HG03039 (cell line): Measurements from ENCODE around the gene MEGF11.
A peak's percentile ranks its signal among the peaks of the same experiment; 100 is the strongest.
"Not testable (repeated sequence)": the region's sequence is repeated elsewhere in the genome, so short reads cannot be mapped to it uniquely, and the experiment has no call there.

Experiments
- ATAC-seq: cut with Tn5 transposase; IDR thresholded peaks from one replicate; pipeline ENCODE4 v1.9.1; 2021; ENCODE audit warnings: mild to moderate bottlenecking, moderate library complexity; ENCODE audit not compliant: unreplicated experiment

The MEGF11 gene

DNA sequence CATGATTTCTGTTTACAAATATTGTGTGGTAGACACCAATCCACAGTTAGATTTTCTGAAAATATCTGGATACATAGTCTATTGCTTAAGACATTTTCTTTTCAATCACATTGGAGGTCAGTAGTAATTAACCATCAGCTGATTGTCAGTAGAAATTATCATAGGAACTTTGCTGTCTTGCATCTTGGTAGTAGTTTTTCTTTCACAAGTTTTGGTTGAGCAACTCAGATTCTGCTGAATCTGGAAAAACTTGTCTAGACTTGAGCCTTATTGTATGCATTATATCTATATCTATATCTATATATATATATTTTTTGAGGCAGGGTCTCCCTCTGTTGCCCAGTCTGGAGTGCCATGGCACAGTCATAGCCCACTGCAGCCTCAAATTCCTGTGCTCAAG is 380.3 kb downstream of the MEGF11 start:
- ATAC-seq, result no peak

DNA sequence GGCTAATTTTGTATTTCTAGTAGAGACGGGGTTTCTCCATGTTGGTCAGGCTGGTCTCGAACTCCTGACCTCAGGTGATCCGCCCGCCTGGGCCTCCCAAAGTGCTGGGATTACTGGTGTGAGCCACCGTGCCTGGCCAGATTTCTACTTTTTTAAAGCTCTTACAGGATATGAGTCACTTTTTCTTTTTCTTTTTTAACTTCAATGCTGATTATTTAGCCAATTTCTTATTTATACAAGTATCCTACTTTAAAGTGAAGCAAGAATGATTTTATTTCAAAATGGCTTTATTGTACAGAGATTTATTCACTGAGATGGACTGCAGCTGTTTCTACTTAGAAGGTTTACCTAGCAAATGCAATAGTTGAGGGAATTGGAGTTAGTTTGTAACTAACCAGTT is 381.0 kb downstream of the MEGF11 start:
- not testable (repeated sequence) for ATAC-seq

DNA sequence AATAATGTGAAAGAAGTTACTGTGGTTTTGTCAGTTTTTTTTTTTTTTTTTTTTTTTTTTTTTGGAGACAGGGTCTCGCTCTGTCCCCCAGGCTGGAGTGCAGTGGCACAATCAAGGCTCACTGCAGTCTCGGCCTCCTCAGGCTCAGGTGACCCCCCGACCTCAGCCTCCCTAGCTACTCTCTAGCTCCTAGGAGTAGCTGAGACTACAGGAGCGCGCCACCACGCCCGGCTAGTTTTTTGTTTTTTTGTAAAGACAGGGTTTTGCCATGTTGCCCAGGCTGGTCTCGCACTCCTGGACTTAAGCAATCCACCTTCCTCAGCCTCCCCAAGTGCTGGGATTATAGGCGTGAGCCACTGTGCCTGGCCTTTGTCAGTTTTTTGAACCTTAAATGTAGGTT is 381.7 kb downstream of the MEGF11 start:
- not testable (repeated sequence) for ATAC-seq

DNA sequence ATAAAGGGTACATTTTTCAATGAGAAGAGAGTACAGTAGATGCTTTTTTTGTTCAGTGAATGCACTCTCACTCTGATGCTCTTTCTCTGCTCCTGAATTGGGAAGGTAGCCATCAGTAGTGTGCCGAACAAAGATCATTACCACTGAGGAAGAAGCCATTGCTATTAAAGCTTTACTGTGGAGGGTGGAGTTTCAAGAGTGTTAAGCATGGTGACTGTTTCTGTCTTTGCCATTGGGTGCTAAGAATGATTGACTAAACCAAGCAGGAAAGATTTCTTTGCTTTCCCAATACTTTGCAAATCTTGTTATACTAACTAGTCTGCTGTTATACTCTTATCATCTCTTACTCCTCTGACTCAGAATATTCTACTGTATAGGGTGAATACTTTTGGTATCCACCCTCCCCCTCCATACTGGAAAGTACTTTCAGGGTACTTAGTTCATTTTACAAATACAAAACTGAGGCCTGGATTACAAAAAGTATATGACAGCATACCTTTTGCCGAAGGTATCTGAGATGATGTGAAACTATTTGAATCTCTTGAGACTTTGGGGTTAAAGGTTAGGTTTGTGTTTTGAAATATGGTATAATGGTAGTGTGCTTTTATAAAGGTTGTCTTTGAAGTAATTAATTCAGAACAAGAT is 382.5 kb downstream of the MEGF11 start:
- no peak for ATAC-seq

DNA sequence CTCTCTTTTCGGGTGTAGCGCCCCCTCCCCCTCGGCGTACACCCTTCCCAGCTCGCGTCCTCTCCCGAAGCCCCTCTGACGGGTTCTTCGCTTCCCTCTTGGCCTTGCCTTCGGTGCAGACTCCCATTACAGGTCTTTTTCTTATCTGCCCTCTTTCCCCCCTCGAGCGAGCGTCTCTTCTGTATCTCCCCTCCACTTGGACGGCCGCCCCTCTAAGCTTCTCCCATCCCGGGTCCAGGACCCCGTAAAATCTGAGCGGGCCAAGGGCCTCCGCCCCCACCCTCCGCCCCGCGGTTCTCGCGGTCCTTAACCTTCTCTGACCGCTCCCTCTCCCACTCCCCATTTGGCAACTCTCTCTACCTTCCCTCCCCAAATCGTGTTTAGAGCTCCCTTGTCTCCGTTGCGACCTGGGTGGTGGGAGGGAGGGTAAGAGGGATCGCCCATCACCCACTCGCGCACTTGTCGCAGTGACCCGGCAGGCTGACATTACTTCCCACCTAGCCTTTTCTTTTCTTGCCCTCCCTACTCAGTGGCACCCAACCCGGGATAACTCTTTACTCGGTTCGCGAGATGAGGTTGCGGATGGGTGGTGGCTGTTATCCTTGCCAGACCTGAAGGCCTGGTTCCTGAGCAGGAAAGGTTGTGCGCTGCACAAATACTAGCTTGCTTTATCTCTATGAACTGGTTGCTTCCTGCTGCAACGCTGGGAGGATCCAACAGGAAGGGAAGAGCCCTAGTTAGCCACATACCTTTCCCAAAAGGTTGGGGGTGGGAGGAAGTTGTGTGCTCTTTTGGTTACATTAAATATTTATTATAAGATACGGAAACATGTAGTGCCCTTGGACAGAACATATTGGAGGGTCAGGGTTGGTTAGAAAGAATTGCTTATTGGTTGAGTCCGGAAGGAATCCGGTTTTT is 383.3 kb downstream of the MEGF11 start:
- no peak for ATAC-seq

DNA sequence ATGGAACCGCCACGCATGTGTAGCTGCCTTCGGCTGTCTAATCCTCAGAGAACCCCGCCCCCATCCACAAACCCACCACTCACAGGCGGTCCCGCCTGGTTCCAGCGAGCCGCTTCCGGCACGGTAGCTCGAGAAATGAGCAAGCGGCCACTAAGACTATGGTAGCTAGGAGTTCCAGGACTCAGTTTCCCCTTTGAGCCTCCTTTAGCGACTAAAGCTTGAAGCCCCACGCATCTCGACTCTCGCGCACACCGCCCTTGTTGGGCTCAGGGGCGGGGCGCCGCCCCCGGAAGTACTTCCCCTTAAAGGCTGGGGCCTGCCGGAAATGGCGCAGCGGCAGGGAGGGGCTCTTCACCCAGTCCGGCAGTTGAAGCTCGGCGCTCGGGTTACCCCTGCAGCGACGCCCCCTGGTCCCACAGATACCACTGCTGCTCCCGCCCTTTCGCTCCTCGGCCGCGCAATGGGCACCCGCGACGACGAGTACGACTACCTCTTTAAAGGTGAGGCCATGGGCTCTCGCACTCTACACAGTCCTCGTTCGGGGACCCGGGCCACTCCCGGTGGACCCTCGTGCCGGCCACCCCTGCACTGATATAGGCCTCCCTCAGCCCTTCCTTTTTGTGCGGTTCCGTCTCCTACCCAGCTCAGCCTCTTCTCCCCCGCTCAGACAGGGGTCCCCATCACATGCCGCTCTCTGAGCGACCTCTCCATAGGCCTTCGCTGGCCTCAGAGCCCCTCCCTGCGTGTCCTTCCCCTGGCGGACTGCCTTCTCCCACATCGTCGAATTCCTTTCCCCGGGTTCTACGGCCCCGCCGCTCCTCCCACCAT is 384.2 kb downstream of the MEGF11 start, which contains the start of gene RAB11A:
RAB11A (plus strand) TSS at position 366 of the 828 bp plus-strand sequence; CDS start at position 461, 95 bp downstream.
- peak; percentile 81 for ATAC-seq

DNA sequence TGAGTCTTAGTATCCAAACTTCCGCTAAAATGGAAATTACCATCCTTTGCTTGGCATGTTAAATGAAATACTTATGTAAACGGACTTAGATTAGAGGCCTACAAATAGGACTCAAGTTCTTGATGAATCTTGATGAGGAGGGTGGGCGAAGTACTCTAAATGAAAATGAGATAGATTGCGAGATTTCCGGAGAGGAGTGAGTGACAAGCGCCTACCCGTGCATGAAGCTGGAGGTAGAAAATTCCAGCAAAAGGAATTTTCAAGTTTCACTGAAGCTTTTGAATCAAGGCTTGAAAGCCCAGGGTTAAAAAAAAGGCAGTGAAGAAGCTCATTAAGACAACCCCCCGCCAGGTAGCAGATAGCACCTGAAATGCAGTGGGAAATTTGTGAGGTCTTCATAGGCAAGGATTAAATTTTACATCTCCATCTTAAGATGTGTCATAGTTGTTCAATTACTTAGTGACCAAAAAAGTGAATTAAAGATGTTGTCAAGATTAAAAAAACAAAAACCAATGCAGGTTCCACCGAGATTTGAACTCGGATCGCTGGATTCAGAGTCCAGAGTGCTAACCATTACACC is 384.9 kb downstream of the MEGF11 start:
- ATAC-seq, result no peak

DNA sequence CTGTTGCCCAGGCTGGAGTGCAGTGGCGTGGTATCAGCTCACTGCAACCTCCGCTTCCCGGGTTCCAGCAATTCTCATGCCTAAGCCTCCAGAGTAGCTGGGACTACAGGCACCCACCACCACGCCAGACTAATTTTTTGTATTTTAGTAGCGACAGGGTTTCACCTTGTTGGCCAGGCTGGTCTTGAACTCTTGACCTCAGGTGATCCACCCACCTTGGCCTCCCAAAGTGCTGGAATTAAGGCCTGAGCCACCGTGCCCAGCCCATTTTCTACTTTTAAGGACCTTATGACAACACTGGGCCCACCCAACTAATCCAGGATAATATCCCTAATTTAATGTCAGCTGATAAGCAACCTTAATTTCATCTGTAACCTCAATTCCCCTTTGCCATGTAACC is 385.6 kb downstream of the MEGF11 start:
- not testable (repeated sequence) for ATAC-seq

DNA sequence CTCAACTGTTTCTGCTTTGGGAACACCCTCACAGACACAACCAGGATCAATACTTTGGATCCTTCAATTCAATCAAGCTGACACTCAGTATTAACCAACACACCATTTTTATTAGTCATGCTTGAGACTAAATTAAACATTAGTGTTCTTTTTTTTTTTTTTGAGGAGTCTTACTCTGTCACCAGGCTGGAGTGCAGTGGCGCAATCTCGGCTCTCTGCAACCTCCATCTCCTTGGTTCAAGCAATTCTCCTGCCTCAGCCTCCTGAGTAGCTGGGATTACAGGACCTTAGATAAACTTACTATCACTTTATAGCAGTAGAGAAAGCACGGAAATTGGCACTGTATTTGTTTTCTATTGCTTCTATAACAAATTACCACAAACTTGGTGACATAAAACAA is 386.3 kb downstream of the MEGF11 start:
- ATAC-seq, result no peak

DNA sequence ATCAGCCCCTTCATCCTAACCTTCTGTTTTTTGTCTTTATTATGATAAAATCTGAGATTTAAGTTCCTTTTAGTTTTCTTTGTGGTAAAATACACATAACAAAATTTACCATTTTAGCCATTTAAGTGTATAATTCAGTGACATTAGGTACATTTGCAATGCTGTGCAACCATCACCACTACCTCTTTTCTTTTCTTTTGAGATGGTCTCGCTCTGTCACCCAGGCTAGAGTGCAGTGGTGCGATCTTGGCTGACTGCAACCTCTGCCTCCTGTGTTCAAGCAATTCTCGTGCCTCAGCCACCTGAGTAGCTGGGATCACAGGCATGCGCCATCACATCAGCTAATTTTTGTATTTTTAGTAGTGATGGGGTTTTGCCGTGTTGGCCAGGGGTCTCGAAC is 390.4 kb downstream of the MEGF11 start:
- no peak for ATAC-seq

DNA sequence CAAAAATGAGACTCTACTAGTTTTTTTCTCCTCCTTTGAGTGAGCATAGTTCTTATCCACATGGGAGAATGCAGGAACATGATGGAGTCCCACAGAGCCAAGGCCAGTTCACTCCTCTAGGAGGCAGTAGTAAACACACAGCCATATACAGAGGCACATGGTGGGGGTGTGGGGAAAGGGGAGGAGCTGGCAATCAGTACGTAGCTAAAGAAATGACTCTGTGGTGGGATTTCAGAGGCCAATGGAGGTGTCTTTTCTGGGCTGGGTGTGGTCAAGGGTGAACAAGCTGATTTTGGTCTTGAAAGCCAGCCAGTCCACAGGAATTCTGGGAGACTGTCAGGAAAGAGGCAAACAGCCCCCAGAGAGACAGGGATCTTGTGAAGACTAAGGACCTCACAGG is 390.9 kb downstream of the MEGF11 start:
- no peak for ATAC-seq

DNA sequence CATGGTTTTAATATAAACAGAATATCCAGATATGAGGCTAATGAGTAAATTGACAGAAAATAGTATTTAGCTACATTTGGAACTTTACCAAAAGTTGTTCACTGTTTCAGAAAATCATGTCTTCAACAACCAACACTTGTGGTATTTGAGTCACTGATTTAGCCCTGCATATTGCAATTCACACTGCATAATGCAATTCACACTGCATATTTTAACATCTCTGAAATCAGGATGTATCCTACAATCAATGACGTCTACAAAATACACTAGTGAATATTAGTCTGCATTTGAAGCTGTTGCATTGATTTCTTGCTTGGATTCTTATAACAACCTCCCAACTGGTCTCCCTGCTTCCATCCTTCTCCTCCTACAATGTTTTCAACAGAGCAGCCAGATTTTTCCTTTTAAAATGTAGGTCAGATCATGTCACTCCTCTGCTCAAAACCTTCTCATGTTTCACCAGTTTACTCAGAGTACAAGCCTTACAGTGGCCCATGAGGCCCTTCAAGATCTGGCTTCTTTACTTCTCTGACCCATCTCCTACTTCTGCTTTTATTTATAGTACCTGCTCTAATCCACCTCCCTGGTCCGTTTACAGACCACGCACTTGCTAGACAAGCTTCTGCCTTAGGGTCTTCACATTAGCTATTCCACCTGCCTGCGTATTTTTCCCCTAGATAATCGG is 395.7 kb downstream of the MEGF11 start:
- ATAC-seq, result no peak

DNA sequence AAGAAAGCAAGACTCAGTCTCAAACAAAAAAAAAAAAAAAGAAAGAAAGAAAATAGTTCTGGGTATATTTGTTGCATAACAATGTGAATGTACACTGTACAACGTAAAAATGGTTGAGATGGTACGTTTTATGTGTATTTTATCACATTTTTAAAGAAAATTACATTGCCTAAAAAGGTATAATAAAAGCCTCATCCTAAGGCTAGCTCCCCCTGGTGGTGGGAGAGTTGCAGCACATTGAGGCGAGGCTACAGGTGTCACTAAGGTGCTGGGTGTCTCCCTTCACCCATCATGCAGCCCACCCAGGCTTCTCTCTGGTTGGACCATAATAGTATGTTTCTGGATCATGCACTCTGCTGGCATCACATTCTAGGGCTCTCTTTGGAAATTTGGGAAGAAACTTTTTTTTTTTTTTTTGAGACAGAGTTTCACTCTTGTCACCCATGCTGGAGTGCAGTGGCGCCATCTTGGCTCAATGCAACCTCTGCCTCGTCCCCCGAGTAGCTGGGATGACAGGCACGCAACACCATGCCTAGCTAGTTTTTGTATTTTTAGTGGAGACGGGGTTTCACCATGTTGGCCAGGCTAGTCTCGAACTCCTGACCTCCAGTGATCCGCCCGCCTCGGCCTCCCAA is 396.6 kb downstream of the MEGF11 start:
- no peak for ATAC-seq

DNA sequence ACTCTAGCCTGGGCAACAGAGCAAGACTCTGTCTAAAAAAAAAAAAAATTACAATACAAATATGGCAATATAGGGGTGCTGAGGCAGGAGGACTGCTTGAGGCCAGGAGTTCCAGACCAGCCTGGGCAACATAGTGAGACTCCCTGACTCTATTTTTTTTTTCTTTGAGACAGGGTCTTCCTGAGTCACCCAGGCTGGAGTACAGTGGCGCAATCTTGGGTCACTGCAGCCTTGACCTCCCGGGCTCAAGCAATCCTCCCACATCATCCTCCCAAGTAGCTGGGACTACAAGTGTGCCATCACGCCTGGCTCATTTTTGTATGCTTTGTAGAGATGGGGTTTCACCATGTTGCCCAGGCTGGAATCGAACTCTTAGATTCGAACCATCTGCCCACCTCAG is 401.6 kb downstream of the MEGF11 start:
- ATAC-seq, result no peak

DNA sequence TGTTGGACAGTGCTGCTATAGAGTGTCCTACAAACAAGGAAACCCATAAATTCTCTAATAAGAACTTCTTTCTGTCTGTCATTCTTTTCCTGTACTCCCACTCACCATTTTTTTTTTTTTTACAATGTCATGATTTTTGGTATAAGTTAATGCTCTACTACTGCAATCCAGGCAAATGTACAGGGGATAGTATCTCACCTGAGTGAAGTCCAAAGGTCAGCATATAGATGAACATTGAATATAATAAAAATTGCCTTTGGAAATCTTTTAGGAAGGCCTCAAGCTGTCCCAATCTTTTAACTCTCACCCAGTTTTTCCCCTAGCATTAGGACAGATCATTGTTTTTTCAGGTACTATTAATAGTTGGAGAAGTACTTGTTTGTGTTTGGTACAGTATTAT is 405.6 kb downstream of the MEGF11 start:
- ATAC-seq, result no peak

DNA sequence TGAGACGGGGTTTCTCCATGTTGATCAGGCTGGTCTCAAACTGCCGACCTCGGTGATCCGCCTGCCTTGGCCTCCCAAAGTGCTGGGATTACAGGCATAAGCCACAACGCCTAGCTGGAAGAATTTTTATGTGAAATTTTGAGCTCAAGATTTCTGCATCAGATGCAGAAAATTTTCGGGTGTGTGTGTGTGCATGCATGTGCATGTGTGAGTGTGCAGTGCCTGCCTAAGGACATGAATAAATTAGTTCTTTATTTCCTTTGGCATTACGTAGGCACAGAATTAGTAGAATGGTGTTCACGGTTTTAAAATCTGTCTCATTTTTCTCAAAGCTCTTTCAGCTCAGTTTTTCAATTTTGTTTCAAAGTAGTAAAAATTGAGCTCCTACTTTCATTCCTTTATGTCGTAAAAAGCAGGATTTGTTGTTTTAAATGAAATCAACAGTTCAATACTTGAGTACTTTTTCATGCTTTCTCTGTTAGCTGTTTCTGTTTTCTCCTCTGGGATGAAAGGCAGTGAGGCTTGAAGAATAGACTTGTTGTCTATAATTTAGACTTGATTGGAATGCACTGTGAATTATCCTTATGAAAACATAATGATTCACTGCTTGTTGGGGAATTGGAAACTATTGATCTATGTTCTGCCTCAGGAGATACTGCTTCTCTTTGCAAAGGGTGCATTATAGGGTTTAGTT is 407.6 kb downstream of the MEGF11 start:
- no peak for ATAC-seq
